HT1080 (cell line): ENCODE data around the gene HIVEP3. TPM values are rescaled to one million over a fixed set of nuclear protein-coding genes. Genes with fewer than 3 reads are reported as not detected.

ENCODE experiments used
- DNase-seq: peaks from one replicate; pipeline ENCODE4 v3.0.0-alpha.2; 2015; ENCODE audit warnings: low read depth
- total RNA-seq: library from RNA; depleted of rRNA; stranded (reverse); fragments of >200 nt; shearing (Covaris generic); gene quantifications from 2 replicates; pipeline ENCODE4 v1.2.3, GENCODE V29; 2014

The HIVEP3 gene
- total RNA-seq, 1 experiment from 2014 or later: 6.2 TPM

DNA sequence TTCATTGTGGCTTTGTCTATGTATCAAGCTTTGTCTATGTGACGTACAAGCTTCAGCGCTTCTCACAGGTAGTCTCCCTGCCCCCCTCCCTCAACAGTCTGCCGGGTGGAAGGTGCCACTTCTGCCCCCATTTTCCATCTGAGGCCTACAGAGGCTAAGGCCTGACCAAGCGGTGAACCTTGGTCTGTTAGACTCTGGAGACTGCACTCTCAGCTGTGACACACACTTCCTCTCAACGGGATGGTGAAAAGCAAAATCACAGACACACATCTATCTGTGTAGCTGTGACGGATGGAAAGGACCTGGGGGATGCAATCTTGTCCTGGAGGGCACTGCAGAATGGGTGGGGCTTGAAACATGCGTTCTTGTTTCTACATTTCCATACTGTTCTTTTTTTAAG is 281.4 kb downstream of the HIVEP3 start:
- no peak for DNase-seq

DNA sequence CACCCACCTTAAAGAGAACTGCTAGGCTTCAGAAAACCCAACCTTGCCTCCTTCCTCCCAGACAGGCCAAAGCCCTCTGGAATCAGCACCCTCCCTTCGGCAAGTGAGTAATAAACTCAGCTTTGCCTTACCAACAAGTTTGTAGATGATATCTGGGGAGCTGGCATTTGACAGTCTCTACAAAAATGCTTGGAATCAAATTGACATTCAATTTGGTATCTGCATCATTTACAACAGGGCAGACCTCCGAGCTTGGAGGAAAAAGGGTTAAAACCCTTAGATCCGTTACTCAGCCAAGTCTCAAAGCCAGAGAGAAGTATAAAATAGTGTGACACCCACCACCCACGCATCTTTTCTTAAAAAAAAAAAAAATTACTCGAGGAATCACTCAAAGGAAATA is 285.0 kb downstream of the HIVEP3 start:
- no peak for DNase-seq

- no peak for DNase-seq
Measured at GRCh38 chr1:41632781-41633575, 285.7 kb downstream of the HIVEP3 start.

DNA sequence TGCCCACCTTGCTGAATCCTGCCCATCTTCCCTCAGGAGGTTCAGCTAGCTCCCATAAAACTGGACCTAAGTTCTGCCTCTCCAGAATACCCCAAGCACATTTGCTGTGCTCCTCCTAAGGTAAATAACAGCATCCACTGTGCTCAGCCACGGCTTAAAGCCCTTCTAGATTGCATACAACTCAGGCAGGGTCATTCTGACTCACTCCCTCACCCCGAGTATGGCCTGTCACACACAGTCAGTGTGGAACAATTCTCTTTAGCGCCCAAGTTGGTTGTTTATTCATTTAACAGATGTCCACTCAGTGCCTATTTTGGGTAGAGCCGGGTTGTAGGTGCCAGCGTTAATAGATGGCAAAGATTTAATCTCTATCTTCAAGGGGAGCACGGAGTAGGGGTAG is 286.8 kb downstream of the HIVEP3 start:
- DNase-seq: peak; percentile 64

GRCh38 chr1:41631154-41631553 is 287.6 kb downstream of the HIVEP3 start:
- no peak for DNase-seq

GRCh38 chr1:41629571-41629970 is 289.2 kb downstream of the HIVEP3 start:
- peak; percentile 78 for DNase-seq

- DNase-seq: no peak
Measured at GRCh38 chr1:41629141-41629540, 289.6 kb downstream of the HIVEP3 start.

DNA sequence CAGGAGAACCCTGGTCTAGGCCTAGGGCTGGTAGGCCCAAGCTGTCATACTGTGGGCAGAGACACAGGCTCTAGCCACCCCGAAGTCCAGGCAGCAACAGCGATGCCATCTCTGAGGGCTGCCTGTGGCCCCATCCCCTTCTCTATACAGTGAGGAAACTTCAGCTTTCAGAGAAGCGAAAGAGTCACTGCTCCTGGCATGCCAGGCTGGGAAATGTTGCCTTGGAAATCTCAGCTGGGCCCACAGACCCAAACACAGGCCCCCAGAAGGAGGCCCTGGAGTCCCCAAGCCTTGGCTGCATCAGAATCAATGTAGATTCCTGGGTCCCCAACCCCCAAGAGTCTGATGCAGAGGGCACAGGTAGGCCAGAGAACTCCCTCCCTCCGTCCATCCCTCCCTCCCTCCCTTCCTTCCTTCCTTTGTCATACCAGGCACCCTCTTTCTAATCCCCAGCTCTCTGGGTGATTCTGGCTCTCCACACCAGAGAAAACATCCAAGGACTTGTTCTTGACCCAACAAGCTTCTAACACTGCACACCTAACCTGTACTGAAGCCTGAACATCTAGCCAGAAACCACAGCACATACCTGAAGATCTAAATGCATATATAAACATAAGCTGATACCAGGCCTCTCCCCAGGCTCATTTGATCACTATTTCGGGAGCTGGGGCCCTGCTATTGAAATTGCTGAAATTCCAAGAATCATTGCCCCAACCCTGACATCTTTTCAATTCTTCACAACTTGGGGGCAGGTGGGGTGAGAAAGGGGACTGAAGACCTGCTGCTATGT is 291.0 kb downstream of the HIVEP3 start:
- DNase-seq: no peak

GRCh38 chr1:41626616-41627375 is 291.9 kb downstream of the HIVEP3 start:
- DNase-seq: peak; percentile 78

DNA sequence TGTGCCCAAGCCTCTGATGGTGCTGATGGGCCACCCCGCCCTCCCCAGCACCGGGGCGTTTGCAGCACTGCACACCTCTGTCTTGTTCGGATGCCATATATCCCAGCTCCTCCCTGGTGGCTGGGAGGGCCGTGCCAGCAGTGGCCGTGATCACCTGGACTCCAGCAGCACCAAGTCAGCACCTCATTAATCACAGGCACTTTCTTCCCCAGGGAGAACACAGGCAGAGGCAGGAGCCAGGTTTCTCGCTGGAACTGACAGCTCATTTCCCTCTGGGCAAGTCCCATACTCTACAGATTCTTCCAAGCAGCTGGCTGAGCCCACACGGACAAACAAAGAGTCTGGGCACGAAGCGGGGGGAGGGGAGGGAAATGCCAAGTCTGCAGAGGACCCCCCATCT is 292.6 kb downstream of the HIVEP3 start:
- DNase-seq: peak; percentile 50

- DNase-seq: no peak
Measured at GRCh38 chr1:41623736-41624135, 295.0 kb downstream of the HIVEP3 start.

- DNase-seq: peak; percentile 40
Measured at GRCh38 chr1:41622859-41623732, 295.6 kb downstream of the HIVEP3 start.

DNA sequence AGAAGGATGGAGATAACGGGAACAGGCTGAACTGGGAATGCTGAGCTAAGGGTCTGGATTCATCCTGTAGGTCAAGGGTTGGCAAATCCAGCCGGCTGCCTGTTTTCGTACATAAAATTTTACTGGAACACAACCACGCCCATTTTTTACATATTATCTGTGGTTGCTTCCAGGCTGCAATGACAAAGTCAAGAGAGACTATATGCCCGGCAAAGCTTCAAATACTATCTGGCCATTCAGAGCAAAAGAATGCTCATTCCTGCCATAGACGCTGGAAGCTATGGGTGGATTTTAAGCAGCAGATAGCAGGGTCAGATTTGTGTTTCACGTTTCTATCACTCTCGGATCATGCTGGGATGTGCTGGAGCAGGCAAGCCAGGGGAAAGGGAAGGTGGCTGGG is 296.3 kb downstream of the HIVEP3 start:
- no peak for DNase-seq

- no peak for DNase-seq
Measured at GRCh38 chr1:41621791-41622190, 296.9 kb downstream of the HIVEP3 start.

GRCh38 chr1:41621256-41621655 is 297.5 kb downstream of the HIVEP3 start:
- no peak for DNase-seq

GRCh38 chr1:41620365-41621169 is 298.2 kb downstream of the HIVEP3 start:
- no peak for DNase-seq

DNA sequence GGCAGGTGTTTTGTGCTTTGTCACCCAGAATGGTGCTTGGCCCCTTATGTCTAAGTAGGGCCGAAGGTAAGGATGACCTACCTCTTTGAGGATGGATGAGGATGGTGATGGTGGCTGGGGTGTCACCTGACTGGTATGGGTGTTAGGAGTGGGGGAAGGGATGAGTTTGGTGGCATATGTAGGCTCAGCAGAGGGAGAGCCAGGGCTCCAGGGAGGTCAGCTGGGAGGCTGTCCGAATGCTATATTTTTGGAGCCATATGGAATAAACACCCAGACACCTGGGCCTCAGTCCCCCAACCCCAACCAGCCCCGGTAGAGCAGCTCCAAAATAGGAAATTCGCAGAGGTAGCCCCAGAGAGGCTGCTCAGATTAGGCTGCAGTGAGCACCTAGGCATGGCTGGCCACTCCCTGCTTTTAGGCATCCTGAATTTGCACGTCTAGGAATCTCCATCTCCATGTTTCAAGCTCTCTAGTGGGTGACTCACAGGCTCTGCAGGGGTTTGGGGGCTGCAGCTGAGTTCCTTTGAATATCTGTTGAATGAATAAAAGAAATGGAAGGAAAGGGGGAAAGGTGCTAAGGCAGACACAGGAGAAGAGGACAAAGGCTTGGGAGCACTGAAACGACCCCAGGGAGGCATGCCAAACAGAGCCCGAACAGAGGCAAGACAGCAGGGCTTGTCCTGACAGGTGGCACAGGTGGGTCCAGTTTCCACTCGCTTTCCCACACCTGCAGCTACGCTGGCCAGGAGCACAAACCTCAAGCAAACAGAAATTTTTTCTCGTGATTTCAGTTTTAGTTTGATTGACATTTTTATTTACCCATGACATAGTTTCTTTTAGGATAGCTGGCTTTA is 299.0 kb downstream of the HIVEP3 start:
- DNase-seq: peak; percentile 20

GRCh38 chr1:41618871-41619270 is 299.9 kb downstream of the HIVEP3 start:
- DNase-seq: no peak
